ENCODE data around the gene NECTIN1. TPM values are rescaled to one million over a fixed set of nuclear protein-coding genes. Genes with fewer than 3 reads are reported as not detected.
A peak's percentile ranks its signal among the peaks of the same experiment; 100 is the strongest.

The NECTIN1 gene
- total RNA-seq, 1 donor from 2014 or later, result 32.3 TPM

GRCh38 chr11:119701591-119702549 lies 27.1 kb downstream of the NECTIN1 start:
- intact Hi-C loops (cut with DNase I), result no loop called here
- ATAC-seq (no peak), DNase-seq (ENCODE audit: low spot score) (no peak)

GRCh38 chr11:119700536-119701346 lies 28.3 kb downstream of the NECTIN1 start:
- DNase-seq (ENCODE audit: low spot score) (no peak), ATAC-seq (no peak)
- intact Hi-C loops (cut with DNase I), result no loop called here

GRCh38 chr11:119700030-119700429 lies 29.0 kb downstream of the NECTIN1 start:
- DNase-seq (ENCODE audit: low spot score) (no peak), ATAC-seq (no peak)
- intact Hi-C loops (cut with DNase I), result no loop called here

- DNase-seq (ENCODE audit: low spot score), result peak; percentile 69
- intact Hi-C loops (cut with DNase I), result no loop called here
- ATAC-seq, result peak; percentile 86
Observed at GRCh38 chr11:119699227-119699626, 29.8 kb downstream of the NECTIN1 start.

GRCh38 chr11:119697882-119698281 lies 31.1 kb downstream of the NECTIN1 start:
- intact Hi-C loops (cut with DNase I), result no loop called here
- ATAC-seq, result no peak
- no peak for DNase-seq (ENCODE audit: low spot score)

GRCh38 chr11:119697445-119697844 lies 31.6 kb downstream of the NECTIN1 start:
- intact Hi-C loops (cut with DNase I), result no loop called here
- no peak for ATAC-seq

GRCh38 chr11:119696378-119697222 lies 32.4 kb downstream of the NECTIN1 start:
- ATAC-seq, result no peak
- DNase-seq (ENCODE audit: low spot score), result no peak
- intact Hi-C loops (cut with DNase I), result no loop called here

More at GRCh38 chr11:119697445-119697844, 31.6 kb downstream of the NECTIN1 start:
- DNase-seq (ENCODE audit: low spot score), result no peak

- intact Hi-C loops (cut with DNase I), result no loop called here
- DNase-seq (ENCODE audit: low spot score) (no peak), ATAC-seq (no peak)
Observed at GRCh38 chr11:119694334-119694733, 34.7 kb downstream of the NECTIN1 start.

- DNase-seq (ENCODE audit: low spot score) (no peak), ATAC-seq (no peak)
- intact Hi-C loops (cut with DNase I), result no loop called here
Observed at GRCh38 chr11:119693253-119693815, 35.7 kb downstream of the NECTIN1 start.

- DNase-seq (ENCODE audit: low spot score), result no peak
- no peak for ATAC-seq
- intact Hi-C loops (cut with DNase I), result no loop called here
Observed at GRCh38 chr11:119692540-119692820, 36.5 kb downstream of the NECTIN1 start.

- ATAC-seq (no peak), DNase-seq (ENCODE audit: low spot score) (no peak)
- intact Hi-C loops (cut with DNase I), result no loop called here
Observed at GRCh38 chr11:119691701-119692539, 37.1 kb downstream of the NECTIN1 start.

- DNase-seq (ENCODE audit: low spot score), result no peak
- intact Hi-C loops (cut with DNase I), result no loop called here
- ATAC-seq, result no peak
Observed at GRCh38 chr11:119691020-119691666, 37.9 kb downstream of the NECTIN1 start.

- no peak for DNase-seq (ENCODE audit: low spot score)
- intact Hi-C loops (cut with DNase I), result no loop called here
- no peak for ATAC-seq
Observed at GRCh38 chr11:119689302-119689701, 39.7 kb downstream of the NECTIN1 start.

- intact Hi-C loops (cut with DNase I), result no loop called here
- no peak for DNase-seq (ENCODE audit: low spot score)
- ATAC-seq, result no peak
Observed at GRCh38 chr11:119688356-119688755, 40.6 kb downstream of the NECTIN1 start.

GRCh38 chr11:119687373-119688046 lies 41.5 kb downstream of the NECTIN1 start:
- ATAC-seq (no peak), DNase-seq (ENCODE audit: low spot score) (no peak)
- intact Hi-C loops (cut with DNase I), result no loop called here

- DNase-seq (ENCODE audit: low spot score) (no peak), ATAC-seq (no peak)
- intact Hi-C loops (cut with DNase I), result no loop called here
Observed at GRCh38 chr11:119686177-119686882, 42.7 kb downstream of the NECTIN1 start.
